IPS-18a (cell line): ENCODE results near the gene RBM18.

Experiments
- H3K27ac ChIP-seq: one replicate; pipeline ENCODE4 v1.5.1; 2013; ENCODE audit warnings: low read length
- H3K27me3 ChIP-seq: one replicate; pipeline ENCODE4 v1.6.1; 2013; ENCODE audit warnings: mild to moderate bottlenecking, low read length; ENCODE audit not compliant: control insufficient read depth, insufficient read depth
- H3K36me3 ChIP-seq: one replicate; pipeline ENCODE4 v1.6.1; 2013; ENCODE audit warnings: low read depth, low read length; ENCODE audit not compliant: control insufficient read depth
- H3K4me1 ChIP-seq: one replicate; pipeline ENCODE4 v1.6.1; 2013; ENCODE audit warnings: low read depth, low read length; ENCODE audit not compliant: control insufficient read depth
- H3K4me3 ChIP-seq: one replicate; pipeline ENCODE4 v1.5.1; 2013; ENCODE audit warnings: low read length
- H3K9ac ChIP-seq: one replicate; pipeline ENCODE4 v1.6.1; 2013; ENCODE audit warnings: mild to moderate bottlenecking, low read length, moderate library complexity
- H3K9me3 ChIP-seq: one replicate; pipeline ENCODE4 v1.6.1; 2013; ENCODE audit warnings: low read depth, low read length; ENCODE audit not compliant: control insufficient read depth

RBM18 gene

GRCh38 chr9:122281368-122281767 lies 16.7 kb upstream of the RBM18 start:
- Histone ChIP-seq H3K27me3 (no peaks in the 10 kb centered on the region), H3K4me1 (no peaks in the 10 kb centered on the region), H3K27ac (no peak overlapping the region), H3K4me3 (no peak overlapping the region), H3K9ac (no peak overlapping the region), H3K9me3 (peaks cover 5% of the 10 kb centered on the region), H3K36me3 (peaks cover 28% of the 10 kb centered on the region)

GRCh38 chr9:122277285-122277897 lies 12.8 kb upstream of the RBM18 start:
- no peak overlapping the region for H3K27ac ChIP-seq
- H3K36me3 ChIP-seq = peaks cover 23% of the 10 kb centered on the region
- no peaks in the 10 kb centered on the region for H3K4me1 ChIP-seq
- H3K9me3 ChIP-seq = peaks cover 7% of the 10 kb centered on the region
- H3K27me3 ChIP-seq = no peaks in the 10 kb centered on the region
- H3K4me3 ChIP-seq = no peak overlapping the region
- no peak overlapping the region for H3K9ac ChIP-seq

GRCh38 chr9:122276096-122276495 lies 11.5 kb upstream of the RBM18 start:
- H3K36me3 ChIP-seq = peaks cover 29% of the 10 kb centered on the region
- no peaks in the 10 kb centered on the region for H3K4me1 ChIP-seq
- peaks cover 7% of the 10 kb centered on the region for H3K9me3 ChIP-seq
- no peaks in the 10 kb centered on the region for H3K27me3 ChIP-seq
- H3K27ac ChIP-seq = no peak overlapping the region
- H3K9ac ChIP-seq = no peak overlapping the region
- no peak overlapping the region for H3K4me3 ChIP-seq

- Histone ChIP-seq H3K4me1 (no peaks in the 10 kb centered on the region), H3K36me3 (peaks cover 24% of the 10 kb centered on the region), H3K9ac (no peak overlapping the region), H3K9me3 (peaks cover 7% of the 10 kb centered on the region), H3K4me3 (no peak overlapping the region), H3K27me3 (no peaks in the 10 kb centered on the region), H3K27ac (no peak overlapping the region)
Observed at GRCh38 chr9:122274055-122274454, 9.4 kb upstream of the RBM18 start.

- no peak overlapping the region for H3K4me3 ChIP-seq
- peaks cover 10% of the 10 kb centered on the region for H3K4me1 ChIP-seq
- no peak overlapping the region for H3K9ac ChIP-seq
- H3K9me3 ChIP-seq = no peaks in the 10 kb centered on the region
- no peak overlapping the region for H3K27ac ChIP-seq
- H3K27me3 ChIP-seq = no peaks in the 10 kb centered on the region
- peaks cover 16% of the 10 kb centered on the region for H3K36me3 ChIP-seq
Observed at GRCh38 chr9:122268041-122268814, 3.6 kb upstream of the RBM18 start.

- H3K27me3 ChIP-seq = no peaks in the 10 kb centered on the region
- peaks cover 8% of the 10 kb centered on the region for H3K36me3 ChIP-seq
- peak overlapping the region; percentile 95 for H3K27ac ChIP-seq
Observed at GRCh38 chr9:122265149-122265915, 692 bp upstream of the RBM18 start.

GRCh38 chr9:122263699-122264349 lies 816 bp downstream of the RBM18 start:
- Histone ChIP-seq H3K4me1 (peaks cover 10% of the 10 kb centered on the region), H3K4me3 (peak overlapping the region; percentile 97), H3K36me3 (peaks cover 14% of the 10 kb centered on the region), H3K27ac (peak overlapping the region; percentile 95), H3K9ac (peak overlapping the region; percentile 92), H3K9me3 (no peaks in the 10 kb centered on the region), H3K27me3 (no peaks in the 10 kb centered on the region)

More at GRCh38 chr9:122265149-122265915, 692 bp upstream of the RBM18 start:
- Histone ChIP-seq H3K9ac (peak overlapping the region; percentile 92), H3K9me3 (no peaks in the 10 kb centered on the region), H3K4me3 (peak overlapping the region; percentile 97), H3K4me1 (peaks cover 10% of the 10 kb centered on the region)

DNA sequence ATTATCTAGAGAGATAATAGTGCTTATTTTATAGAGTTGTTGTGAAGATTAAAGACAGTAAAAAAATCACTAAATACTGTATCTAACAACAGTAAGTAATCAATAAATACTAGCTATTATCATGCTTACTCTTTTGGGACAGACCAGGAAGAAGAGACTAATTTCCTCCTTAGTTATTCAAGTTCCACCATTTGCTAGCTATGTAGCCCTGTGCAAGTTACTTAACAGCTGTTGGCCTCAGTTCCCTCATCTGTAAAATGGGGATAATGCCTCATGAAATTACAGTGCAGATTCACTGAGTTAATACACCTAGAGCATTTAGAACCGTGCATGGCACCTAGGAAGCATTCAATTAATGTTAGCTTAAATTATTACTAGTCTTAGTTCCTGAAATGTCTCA lies 2.6 kb downstream of the RBM18 start:
- peaks cover 14% of the 10 kb centered on the region for H3K36me3 ChIP-seq
- H3K4me3 ChIP-seq = no peak overlapping the region
- H3K27ac ChIP-seq = no peak overlapping the region
- H3K4me1 ChIP-seq = peaks cover 10% of the 10 kb centered on the region
- H3K9me3 ChIP-seq = no peaks in the 10 kb centered on the region
- H3K9ac ChIP-seq = no peak overlapping the region
- H3K27me3 ChIP-seq = no peaks in the 10 kb centered on the region

DNA sequence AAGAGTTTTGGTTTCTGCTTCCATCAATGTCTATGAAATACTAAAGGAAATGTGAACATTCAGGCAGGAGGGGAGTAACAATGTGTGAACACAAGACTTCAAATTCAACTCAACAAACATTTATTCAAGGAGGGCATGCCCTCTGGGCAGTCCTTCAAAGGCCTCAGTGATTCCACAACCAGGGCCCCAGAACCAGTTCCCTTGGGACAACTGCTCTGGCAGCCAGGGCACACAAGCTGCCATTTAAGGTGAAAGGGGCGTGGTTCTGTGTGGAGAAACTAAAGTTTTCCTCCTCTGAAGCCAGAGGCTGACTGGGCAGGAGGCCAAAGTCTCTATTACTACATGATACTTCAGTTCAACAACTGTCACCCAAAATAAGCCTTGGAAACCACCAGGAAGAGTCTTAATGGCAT lies 3.2 kb downstream of the RBM18 start:
- H3K4me1 ChIP-seq = peaks cover 10% of the 10 kb centered on the region
- H3K4me3 ChIP-seq = no peak overlapping the region
- no peak overlapping the region for H3K9ac ChIP-seq
- H3K27me3 ChIP-seq = no peaks in the 10 kb centered on the region
- peaks cover 14% of the 10 kb centered on the region for H3K36me3 ChIP-seq
- H3K9me3 ChIP-seq = no peaks in the 10 kb centered on the region
- no peak overlapping the region for H3K27ac ChIP-seq

- Histone ChIP-seq H3K4me1 (peaks cover 4% of the 10 kb centered on the region), H3K9ac (no peak overlapping the region), H3K27ac (no peak overlapping the region), H3K36me3 (peaks cover 14% of the 10 kb centered on the region), H3K27me3 (no peaks in the 10 kb centered on the region), H3K4me3 (no peak overlapping the region), H3K9me3 (no peaks in the 10 kb centered on the region)
Observed at GRCh38 chr9:122258886-122259415, 5.7 kb downstream of the RBM18 start.

DNA sequence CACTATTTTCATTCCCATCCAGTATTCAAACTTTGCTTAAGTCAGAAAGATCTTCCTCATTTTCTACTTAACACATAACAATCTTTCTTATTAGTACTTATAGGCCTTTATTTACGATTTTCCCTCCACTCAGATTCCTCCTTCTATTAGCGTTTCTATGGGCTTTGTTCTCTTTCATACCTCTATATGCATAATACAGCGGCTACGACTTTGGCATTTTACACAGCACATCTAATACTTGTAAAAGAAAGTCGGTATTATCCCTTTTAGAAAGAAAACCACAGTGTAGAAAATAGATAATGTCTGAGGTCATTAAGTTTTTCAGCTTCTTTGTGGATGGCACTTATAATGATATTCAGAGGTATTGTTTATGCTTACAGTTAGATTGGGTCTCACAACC lies 8.4 kb downstream of the RBM18 start:
- Histone ChIP-seq H3K9me3 (no peaks in the 10 kb centered on the region), H3K27me3 (no peaks in the 10 kb centered on the region), H3K27ac (no peak overlapping the region), H3K4me3 (no peak overlapping the region), H3K4me1 (peaks cover 11% of the 10 kb centered on the region), H3K36me3 (peaks cover 20% of the 10 kb centered on the region), H3K9ac (no peak overlapping the region)
